HG02870 (cell line): ENCODE measurements around the gene LCE7A.
A peak's percentile ranks its signal among the peaks of the same experiment; 100 is the strongest.

ENCODE experiments used
- ATAC-seq: cut with Tn5 transposase; IDR thresholded peaks from one replicate; pipeline ENCODE4 v1.9.1; 2021; ENCODE audit warnings: mild to moderate bottlenecking, moderate library complexity; ENCODE audit not compliant: unreplicated experiment

Gene LCE7A

DNA sequence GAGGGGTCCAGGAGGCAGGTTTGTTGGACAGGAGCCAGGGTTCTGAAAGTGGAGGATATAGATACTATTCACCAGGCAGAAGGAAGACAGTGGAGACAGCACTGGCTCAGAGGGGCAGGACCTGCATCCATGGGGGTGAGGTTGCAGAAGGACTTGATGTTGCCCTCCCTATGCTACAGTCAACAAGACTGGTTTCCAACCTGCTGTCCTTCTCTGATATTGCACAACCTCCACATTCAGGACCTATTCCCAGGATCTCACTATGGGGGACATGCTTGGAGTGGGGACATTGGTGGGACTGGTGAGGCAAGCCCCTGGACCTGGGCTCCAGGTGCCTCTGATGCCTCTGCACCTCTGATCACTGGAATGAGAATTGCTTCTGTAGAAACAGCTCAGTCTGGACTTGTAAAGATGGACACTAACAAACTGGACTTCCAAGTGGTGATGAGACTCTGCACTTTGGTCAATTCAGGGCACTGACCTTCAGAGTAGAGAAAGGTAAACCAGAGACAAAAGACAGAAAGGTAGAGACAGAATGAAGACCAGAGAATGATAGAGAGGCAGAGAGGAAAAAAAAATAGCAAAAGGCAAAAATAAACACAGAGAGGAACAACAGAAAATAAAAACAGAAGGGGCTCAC, 19.9 kb downstream of the LCE7A start:
- no peak for ATAC-seq

DNA sequence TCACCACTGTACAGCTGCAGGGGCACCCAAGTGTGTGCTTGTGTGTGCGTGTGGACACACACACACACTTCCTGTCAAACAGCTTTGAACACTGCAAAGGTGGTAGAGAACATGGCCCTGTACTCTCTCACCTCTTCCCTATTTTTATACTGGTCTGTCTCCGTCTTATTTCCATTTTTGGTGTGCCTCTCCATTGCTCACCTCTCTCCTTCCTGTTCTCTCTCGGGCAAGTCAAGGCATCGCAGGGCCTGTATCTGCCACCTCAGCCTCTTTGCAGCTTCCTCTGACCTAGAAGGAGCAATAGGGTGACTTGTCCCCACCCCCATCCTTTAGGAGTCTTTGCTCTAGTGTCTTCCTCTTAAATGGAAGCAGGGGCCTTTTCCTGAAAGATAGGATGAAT, 20.5 kb downstream of the LCE7A start:
- ATAC-seq: no peak

DNA sequence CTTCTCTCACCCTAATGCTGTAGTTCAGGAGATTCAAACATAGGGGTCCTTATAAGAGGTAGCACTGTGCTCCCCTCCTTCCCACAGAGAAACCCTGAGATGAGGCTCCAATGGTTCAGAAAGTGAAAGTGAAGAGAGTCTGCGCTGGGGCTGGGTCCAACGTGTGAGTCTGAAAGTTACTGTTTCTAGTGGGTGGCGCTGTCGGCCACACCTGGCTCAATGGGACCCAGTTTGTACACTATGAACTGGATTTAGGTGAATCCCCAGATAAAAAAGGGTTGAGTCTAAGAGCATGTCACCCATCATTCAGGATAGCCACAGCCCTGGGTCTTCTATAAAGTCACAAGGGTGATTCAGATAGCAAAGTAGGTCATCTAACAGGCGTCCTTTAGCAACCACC, 21.1 kb downstream of the LCE7A start:
- peak; percentile 88 for ATAC-seq

DNA sequence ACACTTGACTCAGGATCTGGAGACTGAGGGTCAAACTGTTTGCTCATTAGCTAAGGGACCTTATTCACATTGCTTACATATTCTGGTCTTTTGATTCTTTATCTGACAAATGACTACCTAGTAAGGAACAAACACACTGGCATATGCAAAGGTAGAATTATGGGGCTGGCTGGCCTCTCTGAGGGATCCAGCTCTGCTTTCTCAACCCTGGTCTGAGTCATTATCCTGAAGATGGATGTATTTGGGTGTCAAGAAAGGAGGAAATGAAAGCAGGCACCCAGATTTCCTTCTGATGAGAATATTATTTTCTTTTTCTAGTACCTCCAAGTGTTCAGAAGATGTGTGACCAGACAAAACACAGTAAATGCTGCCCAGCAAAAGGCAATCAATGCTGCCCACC, 24.3 kb downstream of the LCE7A start:
- ATAC-seq: no peak

DNA sequence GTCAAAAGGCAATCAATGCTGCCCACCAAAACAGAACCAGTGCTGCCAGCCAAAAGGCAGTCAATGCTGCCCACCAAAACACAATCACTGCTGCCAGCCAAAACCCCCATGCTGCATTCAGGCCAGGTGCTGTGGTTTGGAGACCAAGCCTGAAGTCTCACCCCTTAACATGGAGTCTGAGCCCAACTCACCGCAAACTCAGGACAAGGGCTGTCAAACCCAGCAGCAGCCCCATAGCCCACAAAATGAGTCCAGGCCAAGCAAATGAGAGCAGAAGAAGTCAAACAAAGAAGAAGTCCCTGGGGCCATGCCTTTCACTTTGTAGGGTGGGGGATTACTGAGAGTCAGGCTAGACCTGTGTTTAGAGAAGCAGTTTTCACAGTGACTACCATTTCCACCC, 24.7 kb downstream of the LCE7A start:
- ATAC-seq: no peak

DNA sequence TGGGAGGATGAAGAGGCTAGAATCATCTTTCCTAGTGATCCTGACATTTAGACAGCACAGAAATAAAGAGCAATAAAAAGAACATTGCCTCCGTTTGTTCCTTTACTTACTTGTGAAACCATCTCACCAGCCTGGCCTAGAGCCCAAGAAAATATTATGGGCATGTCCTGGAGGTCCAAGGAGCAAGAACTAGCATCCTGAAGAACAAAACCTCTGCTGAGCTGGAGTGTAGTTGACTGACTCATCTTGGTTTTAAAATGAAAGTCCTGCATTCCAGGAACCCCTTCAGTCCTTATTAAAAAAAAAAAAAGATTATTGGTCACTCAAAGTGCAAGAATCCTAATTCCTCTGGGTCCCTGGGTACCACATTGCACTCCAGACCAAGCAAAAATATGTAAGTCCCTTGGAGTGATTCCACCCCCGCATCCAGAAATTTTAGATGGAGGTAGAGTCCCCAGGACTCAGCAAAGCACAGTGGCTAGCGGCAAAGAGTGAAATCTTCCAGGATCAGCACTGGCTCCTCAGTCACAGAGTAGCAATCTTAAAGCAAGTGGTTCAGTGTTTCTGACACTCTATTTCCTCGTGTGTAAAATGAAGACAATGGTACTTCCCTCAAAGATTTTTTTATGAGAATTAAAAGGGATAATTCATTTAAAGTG, 25.3 kb downstream of the LCE7A start:
- no peak for ATAC-seq

DNA sequence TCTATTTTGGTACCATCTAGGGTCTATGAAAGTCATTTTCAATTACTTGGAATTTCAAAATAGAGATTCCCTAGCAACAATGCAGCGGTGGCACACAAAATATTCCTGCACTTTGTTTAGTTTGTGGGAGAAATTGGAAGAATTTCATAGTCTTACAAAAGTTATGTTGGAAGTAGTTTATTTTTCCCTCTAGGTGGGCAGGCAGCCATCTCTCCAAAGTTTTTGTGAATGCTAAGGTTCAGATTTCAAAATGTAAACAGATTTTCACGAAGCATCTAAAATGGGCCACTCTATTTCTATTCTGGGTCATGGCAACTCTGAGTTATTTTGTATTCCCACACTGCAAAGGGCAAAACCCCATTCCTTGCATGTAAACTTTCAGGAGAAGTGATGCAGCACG, 26.3 kb downstream of the LCE7A start:
- ATAC-seq: no peak

DNA sequence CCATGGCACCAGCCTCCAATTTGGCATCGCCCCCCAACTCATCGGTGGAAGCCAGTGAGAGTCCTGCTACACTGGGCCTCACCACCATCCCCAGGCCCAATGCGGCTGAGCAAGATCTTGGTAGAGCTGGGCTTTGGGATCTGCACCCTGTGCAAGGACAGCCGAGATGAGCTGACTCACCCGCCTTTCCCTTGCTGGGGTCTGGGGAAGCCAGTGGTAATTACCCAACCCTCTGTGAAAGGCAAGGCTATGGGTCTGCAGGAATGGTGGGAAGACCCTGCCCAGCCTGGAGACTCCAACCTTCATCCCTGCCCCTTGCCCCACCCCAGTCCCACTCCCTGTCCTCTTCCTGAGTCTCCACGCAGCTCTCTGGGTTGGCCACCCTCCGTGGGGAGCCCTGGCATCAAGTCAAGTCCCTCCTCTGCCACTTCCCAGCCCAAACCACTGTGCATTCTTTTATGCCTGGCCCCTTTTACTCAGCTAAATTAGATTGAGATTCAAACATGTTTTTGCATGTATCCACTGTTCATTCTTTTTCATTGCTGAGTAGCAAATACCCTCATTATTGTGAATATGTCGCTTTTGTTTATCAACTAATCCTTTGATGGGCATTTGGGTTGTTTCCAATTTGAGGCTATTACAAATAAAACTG, 27.1 kb downstream of the LCE7A start:
- ATAC-seq: no peak

DNA sequence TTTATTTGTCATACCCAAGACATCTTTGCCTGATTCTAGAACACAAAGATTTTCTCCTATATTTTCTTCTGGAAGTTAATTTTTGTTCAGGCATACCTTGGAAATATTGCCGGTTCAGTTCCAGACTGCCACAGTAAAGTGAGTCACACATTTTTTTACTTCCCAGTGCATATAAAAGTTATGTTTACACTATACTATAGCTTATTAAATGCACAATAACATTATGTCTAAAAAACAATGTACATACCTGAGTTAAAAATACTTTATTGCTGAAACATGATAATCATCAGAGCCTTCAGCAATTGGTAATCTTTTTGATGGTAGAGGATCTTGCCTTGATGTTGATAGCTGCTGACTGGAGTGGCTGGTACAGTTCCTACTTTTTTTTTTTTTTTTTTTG, 28.3 kb downstream of the LCE7A start:
- ATAC-seq: no peak

DNA sequence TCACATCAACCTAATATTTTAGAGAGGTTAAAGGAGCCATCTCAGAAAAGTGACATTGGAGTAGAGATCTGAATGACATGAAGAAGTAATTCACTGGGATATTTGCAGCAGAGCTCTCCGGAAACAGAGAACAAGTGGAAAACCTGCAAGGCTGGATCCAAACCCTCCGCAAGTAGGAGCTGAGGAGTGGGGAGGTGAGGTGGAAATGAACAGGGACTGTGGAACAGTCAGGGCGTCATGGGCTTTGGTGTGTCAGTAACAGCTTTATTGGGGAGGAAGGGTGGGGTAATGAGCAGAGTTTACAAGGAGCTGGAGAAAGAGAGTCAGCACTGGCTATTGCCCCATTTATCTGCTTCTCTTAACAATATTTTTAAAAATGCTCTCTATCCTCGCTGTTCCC, 39.2 kb downstream of the LCE7A start:
- ATAC-seq: no peak

DNA sequence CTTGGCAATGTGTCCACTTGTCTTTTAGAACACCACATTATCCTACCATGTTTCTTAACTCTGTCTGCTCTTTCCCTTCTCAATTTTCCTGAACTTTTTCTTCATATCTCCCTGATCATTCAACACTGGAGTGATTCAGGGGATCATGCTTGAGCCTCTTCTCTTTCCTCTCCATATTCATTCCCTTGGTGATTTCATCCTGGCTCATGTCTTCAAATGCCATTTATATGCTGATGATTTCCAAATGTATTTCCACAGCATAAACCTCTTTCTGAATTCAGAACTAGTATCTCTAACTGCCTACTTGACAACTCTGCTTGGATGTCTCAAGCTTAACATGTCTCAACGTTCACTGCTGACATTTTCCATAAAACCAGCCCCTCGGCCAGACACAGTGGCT, 40.1 kb downstream of the LCE7A start:
- ATAC-seq: no peak

DNA sequence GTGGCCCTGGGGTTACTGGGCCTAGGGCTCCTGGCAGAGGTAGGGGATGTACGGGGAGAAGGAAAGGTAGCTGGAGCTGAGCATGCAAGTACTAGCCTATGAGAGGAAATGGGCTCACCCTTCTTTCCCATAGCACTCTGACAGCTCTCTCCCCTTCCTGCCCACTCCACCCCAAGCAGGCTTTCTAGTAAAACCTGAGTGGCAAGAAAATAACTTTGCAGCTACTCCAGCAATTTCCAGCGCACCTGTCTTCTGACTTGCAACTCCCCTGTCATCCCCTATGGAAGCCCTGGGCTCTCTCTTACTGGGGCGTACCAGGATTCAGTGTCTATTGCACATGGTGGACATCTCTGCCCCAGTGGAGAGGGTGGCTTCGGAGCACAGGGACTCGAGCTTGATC, 41.8 kb downstream of the LCE7A start:
- ATAC-seq: no peak

DNA sequence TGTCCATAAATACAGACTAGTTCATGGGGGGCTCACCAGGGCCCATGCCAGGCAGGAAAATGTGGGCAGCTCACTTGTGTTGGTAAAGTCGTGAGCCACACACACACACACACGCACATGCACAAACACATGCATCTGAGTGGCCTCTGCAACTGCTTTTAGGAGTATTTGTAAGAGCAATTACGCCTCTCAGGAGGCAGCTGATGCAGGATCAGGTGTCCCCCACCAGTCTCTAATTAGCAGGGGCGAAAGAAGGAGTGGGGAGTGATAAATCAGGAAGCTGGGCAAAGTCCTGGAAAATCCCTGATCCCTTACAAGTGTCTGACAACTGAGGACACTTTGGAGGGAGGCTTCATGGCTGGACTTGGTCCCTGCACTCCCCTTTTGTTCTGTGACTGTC, 42.8 kb downstream of the LCE7A start:
- ATAC-seq: no peak

DNA sequence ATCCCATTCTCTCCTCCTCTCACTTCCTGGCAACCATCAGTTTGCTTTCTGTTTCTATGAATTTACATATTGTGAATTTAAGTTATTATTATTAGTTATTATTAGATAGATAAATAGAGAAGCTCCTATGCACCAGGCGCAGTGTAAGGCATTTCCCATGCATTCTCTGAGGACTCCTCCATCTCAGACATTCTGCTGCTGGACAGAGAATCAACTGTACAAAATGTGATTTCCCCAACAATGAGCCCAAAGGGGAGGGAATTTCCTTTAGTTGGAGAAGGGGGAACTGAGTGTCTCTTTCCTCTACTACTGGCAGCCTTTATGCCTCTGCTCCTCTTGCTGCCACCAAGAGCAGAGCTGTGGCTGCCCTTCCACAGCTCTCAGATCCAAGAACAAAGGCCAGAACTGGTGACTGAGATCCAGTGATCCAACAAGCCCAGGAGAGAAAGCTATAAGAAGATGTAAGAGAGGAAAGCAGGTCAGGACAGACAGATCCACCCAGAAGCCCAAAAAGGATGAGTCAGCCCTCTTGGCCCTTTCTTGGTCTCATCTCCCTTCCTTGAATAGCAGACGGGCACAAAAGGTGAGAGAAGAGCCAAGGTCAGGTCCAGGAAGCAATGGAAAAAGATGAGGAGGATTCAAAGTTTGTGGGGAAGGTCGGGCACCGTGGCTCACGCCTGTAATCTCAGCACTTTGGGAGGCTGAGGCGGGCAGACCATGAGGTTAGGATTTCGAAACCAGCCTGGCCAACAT, 45.1 kb downstream of the LCE7A start:
- no peak for ATAC-seq

DNA sequence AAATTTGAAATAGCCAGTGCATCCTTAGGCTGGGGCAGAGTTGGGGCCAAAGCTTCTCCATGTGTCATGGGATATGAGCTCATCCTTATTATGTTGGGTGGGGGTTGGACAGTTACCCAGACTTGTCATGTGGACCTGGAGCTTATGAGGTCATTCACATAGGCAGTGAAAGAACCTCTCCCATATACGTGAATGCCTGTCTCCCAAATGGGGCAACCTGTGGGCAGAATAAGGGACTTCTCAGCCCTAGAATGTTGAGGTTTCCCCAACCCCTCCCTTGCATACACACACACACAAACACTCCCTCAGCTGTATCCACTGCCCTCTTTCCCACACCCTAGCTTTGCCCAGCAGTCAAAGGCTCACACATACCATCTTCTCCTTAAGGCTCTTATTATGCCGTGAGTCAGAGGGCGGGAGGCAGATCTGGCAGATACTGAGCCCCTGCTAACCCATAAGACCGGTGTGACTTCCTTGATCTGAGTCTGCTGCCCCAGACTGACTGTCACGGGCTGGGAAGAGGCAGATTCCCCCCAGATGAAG, 46.3 kb downstream of the LCE7A start:
- no peak for ATAC-seq

DNA sequence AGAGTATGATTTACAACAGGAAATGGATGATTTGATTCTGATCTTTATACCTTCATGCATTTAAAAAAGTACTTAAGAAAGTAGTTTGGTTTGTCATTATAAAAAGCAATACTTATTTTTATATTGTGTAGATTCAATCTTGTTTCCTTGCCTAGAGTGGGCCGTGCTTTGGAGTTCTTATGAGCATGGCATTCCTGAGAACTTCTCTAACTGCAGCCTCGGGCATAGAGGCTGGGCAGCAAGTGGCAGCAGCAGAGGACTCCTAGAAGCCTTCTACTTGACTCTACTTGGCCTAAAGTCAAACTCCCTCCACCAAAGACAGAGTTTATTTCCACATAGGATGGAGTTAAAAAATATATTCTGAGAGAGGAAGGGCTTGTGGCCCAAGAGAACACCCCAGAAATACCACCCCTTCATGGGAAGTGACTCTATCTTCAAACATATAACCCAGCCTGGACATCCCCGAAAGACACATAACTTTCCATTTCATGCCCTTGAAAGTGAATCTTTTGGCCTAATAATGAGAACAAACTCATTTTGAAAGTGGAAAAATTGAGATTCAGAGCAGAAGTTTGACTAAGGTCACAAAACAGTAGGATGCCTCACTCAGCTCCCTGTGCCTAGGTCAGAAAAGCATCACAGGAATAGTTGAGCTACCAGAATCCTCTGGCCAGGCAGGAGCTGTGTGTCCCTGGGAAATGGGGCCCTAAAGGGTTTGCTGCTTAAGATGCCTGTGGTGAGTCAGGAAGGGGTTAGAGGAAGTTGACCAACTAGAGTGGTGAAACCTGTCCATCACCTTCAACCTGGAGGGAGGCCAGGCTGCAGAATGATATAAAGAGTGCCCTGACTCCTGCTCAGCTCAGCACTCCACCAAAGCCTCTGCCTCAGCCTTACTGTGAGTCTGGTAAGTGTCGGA, 48.1 kb downstream of the LCE7A start, which contains the start of gene IVL:
IVL (plus strand) TSS at position 861 of the 916 bp plus-strand sequence. CDS start 1,252 bp downstream, outside the sequence.
- ATAC-seq: peak; percentile 74

DNA sequence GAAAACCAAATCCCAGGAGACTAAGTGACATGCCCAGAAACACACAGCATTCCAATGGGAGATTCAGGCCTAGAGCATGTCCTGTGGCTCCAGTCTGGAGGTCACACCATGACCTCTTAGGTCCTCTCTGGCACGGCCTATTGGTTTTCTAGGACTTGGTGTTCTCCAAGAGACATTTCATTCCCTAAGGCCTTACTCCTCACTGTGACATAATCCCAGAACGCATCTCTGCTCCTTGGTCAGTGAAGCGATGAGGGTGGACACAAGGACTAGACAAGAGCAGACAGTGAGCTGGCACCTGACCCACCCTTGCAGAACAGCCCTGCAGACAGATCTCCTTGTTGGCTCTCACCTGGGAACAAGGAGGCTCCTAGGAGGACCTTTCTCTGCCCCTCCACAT, 49.4 kb downstream of the LCE7A start:
- no peak for ATAC-seq
